Activated CD4-positive, alpha-beta T cell treated with anti-CD3 and anti-CD28 coated beads, Interleukin-2, amount 50 U/mL, for 4 hours (primary cell): ENCODE results near the gene CDCA5.

Source experiments
- DNase-seq, 2 experiments: peaks; one replicate each; pipeline ENCODE4 v3.0.0-alpha.2; 2020

Gene CDCA5

DNA sequence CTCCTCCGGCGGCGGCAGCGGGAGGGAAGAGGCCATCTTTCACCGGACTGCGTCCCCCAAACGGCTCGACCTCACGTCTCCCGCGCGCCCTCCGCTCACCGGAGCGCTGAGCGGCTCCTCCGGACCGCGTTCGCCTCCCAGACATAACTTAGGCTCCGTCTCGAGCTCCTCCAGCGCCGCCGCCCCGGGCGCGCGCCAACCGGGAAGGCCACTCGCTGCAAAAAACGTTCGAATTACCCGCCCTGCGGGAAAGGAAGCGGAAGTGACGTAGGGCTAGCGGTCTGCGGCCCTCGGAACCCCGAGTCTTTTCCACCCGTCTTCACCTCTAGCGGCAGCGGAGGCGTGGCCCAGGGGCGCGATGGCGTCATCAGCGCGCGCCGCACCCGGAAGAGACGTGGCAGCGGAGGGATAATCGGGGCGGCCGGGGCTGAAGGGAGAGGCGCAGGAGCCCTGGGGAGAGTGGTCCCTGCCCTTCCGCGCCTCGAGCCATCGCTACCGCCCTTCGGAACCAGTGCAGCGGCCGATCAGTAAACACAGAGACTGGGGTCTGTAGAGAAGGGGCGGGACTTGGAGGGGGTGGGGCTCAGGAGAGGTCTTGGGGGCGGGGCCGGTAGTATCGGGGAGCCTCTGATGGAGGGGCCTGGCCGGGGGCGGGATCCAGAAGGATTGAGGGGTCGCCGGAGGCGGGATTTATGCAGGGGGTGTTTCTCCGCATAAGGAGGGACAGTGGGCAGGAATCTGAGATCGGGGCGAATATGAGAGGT, at the start of gene CDCA5, which contains the start of gene ZFPL1:
Gene CDCA5, minus strand, starts transcription at position 207 of the 764 bp plus-strand sequence. Its CDS starts 62 bp downstream, at position 145.
Gene ZFPL1, plus strand, starts transcription at position 389 of the 764 bp plus-strand sequence. CDS start 477 bp downstream, outside the sequence.
- DNase-seq = peak; percentile 92

DNA sequence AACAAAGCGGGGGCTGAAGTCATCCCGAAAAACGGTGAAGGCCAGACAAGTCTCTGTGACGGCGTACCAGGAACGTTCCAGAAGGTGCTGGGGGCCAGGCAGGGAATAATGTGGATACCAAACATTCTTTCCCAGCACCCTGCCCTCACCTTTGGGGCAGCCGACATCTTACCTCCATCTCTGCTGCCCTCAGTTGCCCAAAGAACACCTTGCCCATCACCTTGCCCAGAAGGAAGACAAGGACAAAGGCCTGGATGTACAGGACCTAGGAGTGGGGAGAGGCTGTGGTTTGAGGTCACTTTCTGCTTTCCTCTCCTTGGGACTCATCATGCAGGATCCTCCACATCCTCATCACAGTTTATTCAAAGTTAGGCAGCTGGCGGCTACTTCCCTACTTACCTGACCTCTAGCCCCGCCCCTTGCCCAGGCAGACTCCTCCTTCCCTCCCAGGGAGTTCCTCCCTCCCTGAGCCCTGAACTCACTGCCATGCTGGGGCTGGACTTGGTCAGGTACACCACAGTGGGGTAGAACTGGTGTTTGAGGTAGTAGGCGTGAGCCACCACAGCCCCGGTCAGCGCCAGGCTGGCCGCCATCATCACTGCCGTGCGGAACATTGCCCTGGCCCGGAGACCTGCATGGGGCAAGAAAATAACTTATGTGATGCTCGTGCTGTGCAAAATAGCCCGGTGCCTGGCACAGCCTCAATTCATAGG, 49.3 kb upstream of the CDCA5 start:
- DNase-seq = peak in 1 of 2 experiments; percentile 38

DNA sequence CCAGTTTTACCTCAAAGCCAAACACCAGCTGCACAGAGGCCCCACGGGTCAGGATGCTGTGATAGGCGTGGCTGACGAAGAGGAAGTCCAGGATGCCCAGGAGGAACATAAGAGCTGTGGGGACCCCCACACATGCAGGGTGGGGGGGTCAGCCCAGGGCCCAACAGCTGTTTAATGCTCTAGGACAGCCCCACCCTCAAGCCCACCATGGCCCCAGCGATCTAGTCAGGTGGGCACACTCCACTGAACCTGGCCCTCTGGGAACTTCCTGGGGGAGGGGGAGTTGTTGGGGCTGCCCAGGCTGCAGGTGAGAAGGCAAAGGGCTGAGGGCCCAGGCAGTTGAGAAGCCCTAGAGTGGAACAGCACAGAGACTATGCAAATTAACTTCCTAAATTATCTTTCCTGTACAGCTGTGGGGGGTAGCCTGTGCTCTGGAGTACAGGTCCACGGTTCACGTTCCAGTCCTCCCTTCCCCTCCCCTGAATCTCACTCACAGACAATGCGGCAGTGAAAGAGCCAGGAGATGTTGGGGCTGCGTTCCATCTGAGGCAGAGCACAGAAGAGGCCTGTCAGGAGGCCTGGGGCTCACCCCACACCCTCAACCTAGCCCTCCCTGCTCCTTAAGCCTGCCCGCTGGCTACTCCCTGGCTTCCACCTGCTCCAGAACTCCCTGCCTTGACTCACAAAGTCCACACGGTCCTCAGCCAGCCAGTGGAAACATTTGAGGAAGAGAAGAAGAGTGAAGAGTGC, 48.6 kb upstream of the CDCA5 start:
- DNase-seq = no peak

GRCh38 chr11:65131895-65132237, 48.0 kb upstream of the CDCA5 start:
- DNase-seq = no peak

DNA sequence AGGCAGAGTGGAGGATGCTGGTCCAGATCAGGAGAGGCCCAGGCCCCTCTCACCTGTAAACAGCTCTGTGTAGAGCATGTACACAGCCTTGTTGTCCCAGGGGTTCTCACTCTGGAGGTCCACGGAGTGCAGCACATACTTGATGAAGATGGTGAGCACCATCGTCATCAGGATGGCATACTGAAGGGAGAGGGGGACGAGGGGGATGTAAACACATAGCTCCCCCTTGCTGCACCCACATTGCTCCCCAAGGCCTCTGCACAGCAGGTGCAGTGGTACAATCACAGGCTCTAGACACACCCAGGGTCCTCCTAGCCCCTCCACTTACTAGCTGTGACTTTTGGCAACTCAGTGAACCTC, 47.6 kb upstream of the CDCA5 start:
- DNase-seq = no peak

GRCh38 chr11:65130631-65131416, 47.0 kb upstream of the CDCA5 start:
- no peak for DNase-seq

- DNase-seq = no peak
These were observed 46.0 kb upstream of the CDCA5 start for GRCh38 chr11:65129649-65130441.

GRCh38 chr11:65128182-65129145, 44.6 kb upstream of the CDCA5 start:
- no peak for DNase-seq

GRCh38 chr11:65127473-65128181, 43.8 kb upstream of the CDCA5 start:
- no peak for DNase-seq

DNA sequence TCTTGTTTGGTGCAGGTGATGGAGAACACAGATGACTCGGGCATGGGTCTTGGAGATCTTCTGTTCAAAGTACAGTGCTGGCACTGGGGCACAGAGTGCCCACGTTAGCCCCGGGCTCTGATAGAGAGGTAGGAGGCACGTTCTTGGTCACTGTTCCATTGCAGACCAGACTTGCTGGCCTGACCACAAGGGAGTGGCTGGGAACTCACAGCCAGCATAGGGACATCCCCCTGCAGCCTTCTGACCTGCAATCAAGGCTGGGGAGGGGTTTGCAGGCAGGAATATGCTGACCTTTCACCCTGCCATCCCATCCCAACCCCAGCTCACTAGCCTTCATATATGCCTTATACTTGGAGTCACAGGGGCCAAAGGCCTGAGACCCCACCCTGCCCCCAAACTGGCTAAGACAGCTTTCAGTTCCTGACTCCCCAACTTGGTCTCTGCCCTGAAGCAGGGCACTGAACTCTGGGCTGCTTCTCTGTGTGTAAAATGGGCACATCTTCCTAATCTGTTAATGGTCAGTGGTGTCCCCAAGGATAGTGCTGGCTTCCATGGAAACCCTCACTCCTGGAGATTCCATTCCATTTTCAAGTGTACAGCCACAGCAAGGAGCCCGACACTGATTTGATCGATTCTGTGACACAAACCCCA, 42.9 kb upstream of the CDCA5 start:
- no peak for DNase-seq

DNA sequence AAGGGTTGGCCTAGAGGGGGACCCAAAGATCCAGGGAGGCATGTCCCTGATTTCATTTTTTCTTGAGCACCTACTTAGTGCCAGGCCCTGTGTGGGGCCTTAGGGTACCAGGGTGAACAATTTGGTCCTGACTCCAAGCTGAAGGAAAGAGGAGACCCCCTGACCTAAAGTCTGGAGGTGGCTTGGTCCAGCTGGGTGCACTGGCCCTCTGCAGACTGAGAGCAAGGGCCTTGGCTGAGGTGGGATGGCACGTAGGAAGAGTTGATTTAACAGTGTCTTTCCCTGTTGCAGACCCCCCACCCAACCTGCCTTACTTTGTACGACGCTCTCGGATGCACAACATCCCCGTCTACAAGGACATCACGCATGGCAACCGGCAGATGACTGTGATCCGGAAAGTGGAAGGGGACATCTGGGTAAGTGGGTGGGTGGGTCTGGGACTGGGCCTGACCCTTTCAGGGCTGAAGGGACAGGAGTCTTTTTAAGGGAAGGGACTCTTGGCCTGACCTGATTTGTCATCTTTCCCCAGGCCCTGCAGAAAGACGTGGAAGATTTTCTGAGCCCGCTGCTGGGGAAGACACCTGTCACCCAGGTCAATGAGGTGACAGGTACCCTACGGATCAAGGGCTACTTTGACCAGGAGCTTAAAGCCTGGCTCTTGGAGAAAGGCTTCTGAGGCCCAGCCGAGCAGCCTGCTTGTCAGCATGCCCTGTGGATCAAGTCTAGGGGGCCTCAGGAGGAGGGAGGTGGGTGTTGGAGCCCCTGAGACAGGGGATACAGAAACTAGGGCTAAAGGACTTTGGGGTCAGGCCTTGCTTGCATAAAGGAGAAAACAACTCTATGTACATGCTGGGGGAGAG, 41.6 kb upstream of the CDCA5 start:
- DNase-seq = no peak

DNA sequence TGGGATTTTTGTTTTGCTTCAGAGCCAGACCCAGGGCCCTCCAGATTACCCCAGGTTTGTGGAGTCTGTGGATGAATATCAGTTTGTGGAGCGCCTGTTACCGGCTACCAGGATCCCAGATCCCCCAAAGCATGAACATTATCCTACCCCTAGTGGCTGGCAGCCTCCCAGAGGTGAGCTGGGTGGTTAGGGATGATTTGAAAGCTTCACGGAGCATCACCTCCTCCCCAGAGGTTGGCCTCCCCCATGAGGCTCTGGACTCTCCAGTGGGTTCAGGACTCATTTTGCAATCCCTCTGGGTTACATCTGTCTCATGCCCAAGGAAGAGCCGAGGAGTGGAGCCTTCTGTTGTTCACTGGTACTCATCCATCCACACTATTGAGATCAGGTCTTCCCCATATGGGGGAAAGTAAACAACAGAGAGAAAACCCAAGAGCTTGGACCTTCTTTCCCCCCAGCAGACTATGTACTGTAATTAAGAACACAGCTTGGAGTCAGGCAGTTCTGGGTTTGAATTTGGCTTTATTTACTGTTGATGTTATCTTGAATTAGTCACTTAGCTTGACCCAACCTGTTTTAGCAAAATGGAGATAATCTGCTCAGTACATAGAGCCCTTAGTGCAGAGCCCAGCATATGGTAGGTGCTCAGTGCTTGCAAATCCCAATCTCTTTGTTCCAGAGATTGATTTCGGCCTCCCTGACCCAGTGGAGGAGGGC, 40.8 kb upstream of the CDCA5 start:
- no peak for DNase-seq

GRCh38 chr11:65121865-65122696, 38.2 kb upstream of the CDCA5 start, which contains the start of the genes FAU and MRPL49:
TSS of gene FAU (minus strand) at chr11:65122134. CDS start at chr11:65121813, 321 bp downstream.
TSS of gene MRPL49 (plus strand) at chr11:65122321. CDS start at chr11:65122347, 26 bp downstream.
- DNase-seq = peak; percentile 98 to 99

GRCh38 chr11:65121447-65121864, 37.6 kb upstream of the CDCA5 start:
- DNase-seq = no peak

DNA sequence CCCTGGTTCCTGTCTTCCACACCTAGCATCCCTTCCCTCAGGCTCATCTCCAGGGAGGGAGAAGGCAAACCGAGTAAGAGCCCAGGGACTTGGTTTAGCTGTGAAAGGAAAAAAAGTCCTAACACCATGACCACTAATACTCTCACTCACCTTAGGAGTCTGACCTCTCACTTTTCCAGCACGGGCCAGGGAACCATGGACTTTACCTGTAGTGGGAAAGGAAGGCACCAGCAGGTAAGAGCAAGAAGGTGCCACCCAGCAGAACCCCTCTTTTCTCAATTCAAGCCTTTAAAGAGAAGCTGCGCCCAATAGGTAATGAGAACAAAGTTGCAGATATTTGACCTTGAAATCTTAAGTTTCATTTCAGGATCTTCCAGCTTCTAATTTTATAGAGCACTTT, 37.0 kb upstream of the CDCA5 start:
- no peak for DNase-seq

- DNase-seq = no peak
These were observed 35.8 kb upstream of the CDCA5 start for GRCh38 chr11:65119670-65119995.
